Right ventricle myocardium inferior (tissue), 1 donor: Measurements from ENCODE around the gene RSKR. TPM values are rescaled to one million over a fixed set of nuclear protein-coding genes. Genes with fewer than 3 reads are reported as not detected.

Source experiments
- ATAC-seq: fragments of 200-7000 bp; cut with Tn5 transposase; one replicate; pipeline ENCODE4 v1.9.1; 2020; ENCODE audit warnings: mild to moderate bottlenecking, moderate library complexity
- DNase-seq: peaks from one replicate; pipeline ENCODE4 v3.0.0; 2021; ENCODE audit errors: missing footprints
- intact Hi-C: fragments of 100-400 bp; cut with DNase I; formaldehyde crosslinking; loops from one replicate; pipeline ENCODE4 v1.11.0; 2022
- total RNA-seq: library from RNA; stranded (reverse); fragmentation: NEBNext Ultra II Directional; extraction: Animal tissue kit (Norgen Biotek cat#: 25700); gene quantifications from one replicate; pipeline ENCODE4 v1.2.1, GENCODE V29; 2021
- donor health status: DM: no; HTN: yes; CAD: no; lungs with severe emphysema.

RSKR gene
- total RNA-seq, 1 donor from 2014 or later = 5.0 TPM

DNA sequence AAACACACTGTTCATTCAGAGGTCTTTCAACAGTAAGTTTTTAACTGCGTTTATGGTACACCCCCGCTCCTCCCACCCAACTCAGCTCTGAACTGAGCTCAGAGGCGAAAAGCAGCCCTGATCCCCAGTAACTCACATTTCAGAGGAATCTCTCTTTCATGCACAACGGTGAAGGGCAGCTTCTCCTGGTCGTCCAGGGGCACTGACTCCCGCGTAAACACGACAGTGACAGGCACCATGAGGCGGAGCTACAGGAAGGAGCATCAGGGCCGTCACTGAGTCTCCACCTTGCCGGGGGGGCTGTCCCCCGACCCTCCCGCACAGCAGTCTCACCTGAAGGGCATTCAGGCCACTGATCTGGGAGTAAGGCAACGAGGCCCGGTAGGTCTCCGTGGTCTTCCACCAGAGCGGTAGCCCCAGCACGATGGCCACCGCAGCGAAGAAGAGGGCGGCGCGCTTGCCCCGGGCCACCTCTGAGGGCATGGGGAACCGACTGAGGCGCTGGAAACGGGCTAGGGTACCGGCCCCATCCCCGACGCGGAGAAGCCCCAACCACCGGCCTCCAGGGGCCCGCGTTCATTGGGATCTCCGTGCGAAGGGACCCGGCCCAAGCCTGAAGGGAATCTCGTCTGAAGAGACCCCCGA lies 43.1 kb downstream of the RSKR start:
- no peak for DNase-seq
- no peak for ATAC-seq
- intact Hi-C loops = loop anchor here (2.0 kb wide), 1 partner anchor 18 kb away; the partner anchor contains the start of gene UNC119

DNA sequence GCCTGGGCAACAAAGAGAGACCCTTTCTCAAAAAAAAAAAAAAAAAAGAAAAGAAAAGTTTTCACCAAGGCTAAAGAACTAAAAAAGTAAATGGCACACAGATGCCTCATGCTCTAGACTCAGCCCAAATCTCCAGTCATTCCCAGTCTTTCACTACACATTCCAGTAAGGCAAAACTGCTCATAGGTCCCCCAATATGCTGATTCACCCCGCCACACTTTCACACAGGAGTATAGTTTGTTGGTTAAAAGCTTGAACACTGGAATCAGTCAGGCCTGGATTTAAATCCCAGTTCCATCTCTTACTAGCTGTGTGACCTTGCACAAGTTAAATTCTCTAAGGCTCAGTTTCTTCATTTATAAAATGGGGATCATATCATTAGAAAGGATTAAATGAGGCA lies 44.5 kb downstream of the RSKR start:
- intact Hi-C loops = no loop called here
- ATAC-seq (no peak), DNase-seq (no peak)

DNA sequence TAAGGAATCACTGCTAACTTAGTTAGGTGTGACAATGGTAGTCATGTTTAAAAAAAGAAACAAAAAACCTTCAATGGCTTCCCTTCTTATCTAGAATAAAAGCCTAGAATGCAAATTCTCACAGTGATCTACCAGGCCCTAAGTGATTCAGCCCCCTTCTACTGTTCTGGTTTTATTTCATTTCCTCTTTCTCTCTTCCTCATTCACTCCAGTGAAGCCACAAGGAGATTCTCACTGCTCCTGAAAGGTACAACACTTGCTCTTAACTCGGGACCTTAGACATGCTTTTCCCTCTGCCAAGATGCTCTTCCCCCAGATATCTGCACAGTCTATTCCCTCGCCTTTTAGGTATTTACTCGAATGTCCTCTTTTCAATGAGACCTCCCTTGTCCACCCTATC lies 46.4 kb downstream of the RSKR start:
- intact Hi-C loops = no loop called here
- DNase-seq (no peak), ATAC-seq (no peak)

- intact Hi-C loops = no loop called here
- DNase-seq (no peak), ATAC-seq (no peak)
Observed at GRCh38 chr17:28563475-28563874, 50.5 kb downstream of the RSKR start.

Other genes starting within 250 kb of the RSKR start
- gene SEBOX, start 249.0 kb downstream of the RSKR start, total RNA-seq = not detected
- gene VTN, start 243.9 kb downstream of the RSKR start, total RNA-seq = 36.9 TPM
- gene SARM1, start 242.5 kb downstream of the RSKR start, total RNA-seq = 6.2 TPM
- 7.7 TPM for gene SLC46A1, start 208.0 kb downstream of the RSKR start, total RNA-seq
- gene SLC13A2, start 140.5 kb downstream of the RSKR start, total RNA-seq = not detected
- not detected for gene FOXN1, start 107.8 kb downstream of the RSKR start, total RNA-seq
- gene UNC119, start 61.6 kb downstream of the RSKR start, total RNA-seq = 22.2 TPM
- gene PIGS, start 42.7 kb downstream of the RSKR start, total RNA-seq = 41.1 TPM
- gene ALDOC, start 37.3 kb downstream of the RSKR start, total RNA-seq = 396 TPM
- 1.6 TPM for gene SPAG5, start 15.2 kb downstream of the RSKR start, total RNA-seq
- 78.6 TPM for gene BLTP2, start 31.0 kb upstream of the RSKR start, total RNA-seq
- gene SDF2, start 47.7 kb upstream of the RSKR start, total RNA-seq = 31.5 TPM
- 41.0 TPM for gene SUPT6H, start 48.0 kb upstream of the RSKR start, total RNA-seq
- gene PROCA1, start 97.7 kb upstream of the RSKR start, total RNA-seq = 0.73 TPM
- 16.2 TPM for gene RAB34, start 103.7 kb upstream of the RSKR start, total RNA-seq
- gene RPL23A, start 105.8 kb upstream of the RSKR start, total RNA-seq = 945 TPM
- gene TLCD1, start 112.0 kb upstream of the RSKR start, total RNA-seq = 2.4 TPM
- gene NEK8, start 114.6 kb upstream of the RSKR start, total RNA-seq = 0.60 TPM
- 3.8 TPM for gene TRAF4, start 129.8 kb upstream of the RSKR start, total RNA-seq
- gene FAM222B, start 228.6 kb upstream of the RSKR start, total RNA-seq = 16.9 TPM
- 37.2 TPM for gene ERAL1, start 240.8 kb upstream of the RSKR start, total RNA-seq